Left cardiac atrium (tissue), 4 donors: ENCODE results near the gene PCGF6. TPM values are rescaled to one million over a fixed set of nuclear protein-coding genes. Genes with fewer than 3 reads are reported as not detected.
"Not testable (repeated sequence)": the region's sequence is repeated elsewhere in the genome, so short reads cannot be mapped to it uniquely, and the experiment has no call there.

ENCODE experiments used
- ATAC-seq, 2 donors: fragments of 200-7000 bp; cut with Tn5 transposase; one replicate each; pipeline ENCODE4 v1.9.1; 2020; ENCODE audit warnings: mild to moderate bottlenecking in 2 of 2, moderate library complexity in 2 of 2
- DNase-seq: peaks from one replicate; pipeline ENCODE4 v3.0.0-alpha.2; 2020
- intact Hi-C, 2 donors: fragments of 100-400 bp; cut with DNase I; formaldehyde crosslinking; loops; one replicate each; pipeline versions ENCODE4 v1.14.1 to v1.15.1; 2022 to 2023
- long read RNA-seq: library from polyadenylated mRNA; unstranded; transcript quantifications from one replicate; pipeline ENCODE4 v2.0.0, GENCODE V29; 2021
- total RNA-seq, 2 donors: library from RNA; stranded (reverse); fragmentation: NEBNext Ultra II Directional; extraction: Animal tissue kit (Norgen Biotek cat#: 25700); gene quantifications; one replicate each; pipeline ENCODE4 v1.2.1, GENCODE V29; 2021
- donor health status: DM: no; HTN: yes; CAD: no.
- donor health status: DM: no; HTN: yes; CAD: no; lungs with severe emphysema.
- donor health status: DM: yes; HTN: yes; CAD: no.
- donor health status: Dilated cardiomyopathy.

Gene PCGF6
- 1 to 10 TPM; 5.7 to 7.9 TPM for total RNA-seq
- long read RNA-seq, transcript PCGF6-202 (10 exons, 2,230 nt), result major isoform, 15 of 19 reads
- long read RNA-seq, partial matches to known transcripts, result 0 of 19 reads
- long read RNA-seq, other reads (novel, unspliced or antisense), result 2 of 19 reads

DNA sequence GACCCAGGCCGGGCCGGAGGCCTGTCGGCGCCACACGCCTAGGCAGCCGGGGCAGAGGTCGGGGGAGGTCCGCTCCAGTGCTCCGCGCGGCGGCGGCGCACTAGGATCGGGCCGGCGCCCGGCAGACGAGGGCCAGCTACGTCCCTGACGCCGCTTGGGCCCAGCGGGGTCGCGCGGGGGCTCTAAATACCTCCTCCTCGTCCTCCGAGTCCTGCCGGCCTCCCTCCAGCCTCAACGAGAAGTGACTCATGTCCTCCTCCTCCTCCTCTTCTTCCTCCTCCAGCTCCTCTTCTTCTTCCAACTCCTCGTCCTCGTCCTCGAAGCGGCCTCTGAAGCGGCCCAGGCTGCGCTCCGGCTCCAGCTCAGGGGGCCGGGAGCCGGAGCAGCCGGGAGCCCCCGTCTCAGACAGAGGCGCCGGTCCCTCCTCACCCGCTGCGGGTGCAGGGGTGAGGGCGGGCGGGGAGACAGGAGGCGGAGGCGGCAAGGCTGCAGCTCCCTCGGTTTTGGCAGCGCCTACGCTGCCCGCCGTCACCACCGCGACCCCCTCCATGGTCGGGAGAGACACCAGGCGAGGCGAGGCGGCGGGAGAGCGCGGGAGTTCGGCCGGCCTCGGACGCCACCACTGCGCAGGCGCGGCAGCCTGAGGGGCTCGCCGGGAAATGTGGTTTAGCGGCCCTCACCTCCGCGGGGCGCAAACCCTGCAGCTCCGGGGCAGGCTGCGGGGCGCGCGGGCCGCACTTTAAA is at the start of gene PCGF6:
PCGF6 (minus strand) TSS at position 624 of the 744 bp plus-strand sequence; CDS start at position 550, 74 bp downstream.
- DNase-seq (peak; percentile 87), ATAC-seq (peak; percentile 98)
- intact Hi-C loops, result no loop called here

- intact Hi-C loops, result no loop called here
- DNase-seq (no peak), ATAC-seq (no peak)
Measured at GRCh38 chr10:103397191-103397825, 46.4 kb upstream of the PCGF6 start.

DNA sequence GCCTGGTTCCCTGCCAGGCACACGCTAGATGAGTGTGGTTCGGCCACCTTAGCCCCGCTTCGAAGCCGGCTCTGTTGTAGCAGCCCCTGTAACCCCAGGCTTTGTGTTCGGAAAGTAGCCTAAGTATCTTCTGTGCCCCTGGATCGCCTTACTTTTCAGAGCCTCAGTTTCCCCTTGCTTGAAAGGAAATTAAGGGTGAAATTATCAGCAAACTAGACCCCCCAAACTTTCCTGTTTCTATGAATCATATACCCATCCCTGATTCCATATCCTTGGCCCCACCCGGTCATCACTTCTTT is 45.8 kb upstream of the PCGF6 start:
- intact Hi-C loops, result no loop called here
- DNase-seq, result no peak
- ATAC-seq, result no peak

DNA sequence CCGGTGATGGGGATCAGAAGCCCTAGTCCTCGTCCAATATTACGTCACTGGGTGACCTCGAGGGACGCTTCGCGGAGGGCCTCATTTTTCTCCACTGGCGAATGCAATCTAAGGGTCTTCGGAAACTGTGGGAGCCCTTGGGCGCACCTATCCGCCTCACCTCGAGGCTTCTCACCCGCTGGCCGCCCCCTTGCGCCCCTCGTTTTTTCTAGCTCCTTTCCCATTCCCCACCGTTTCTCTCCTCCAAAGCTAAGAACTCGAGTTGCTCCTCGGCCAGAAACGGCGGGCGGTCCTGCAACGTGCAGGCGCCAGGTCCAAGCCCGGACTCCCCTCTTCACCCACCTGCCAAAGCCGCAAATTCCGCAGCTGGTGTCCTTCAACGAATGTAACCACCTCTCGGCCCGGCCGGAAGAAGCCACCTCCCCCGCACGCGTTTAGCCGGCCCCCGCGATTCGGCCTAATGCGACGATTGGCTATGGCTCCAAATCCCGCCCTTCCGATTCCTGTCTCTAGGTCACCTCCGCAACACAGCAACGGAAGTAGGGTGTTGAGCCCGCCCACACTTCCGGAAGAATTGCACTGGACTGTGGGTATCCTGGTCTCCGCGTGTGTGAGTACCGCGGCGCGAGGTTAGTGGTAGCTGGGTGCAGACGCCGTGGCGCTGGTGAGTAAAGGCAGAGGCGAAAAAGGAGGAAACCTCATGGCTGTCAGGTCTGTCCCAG is 45.3 kb upstream of the PCGF6 start, which contains the start of the genes ATP5MK and PDCD11:
ATP5MK (minus strand) TSS at position 409 of the 722 bp plus-strand sequence. CDS start 4,018 bp downstream, outside the sequence.
PDCD11 (plus strand) TSS at position 560 of the 722 bp plus-strand sequence. CDS start 1,801 bp downstream, outside the sequence.
- intact Hi-C loops, result no loop called here
- peak; percentile 100 for ATAC-seq
- DNase-seq, result peak; percentile 98

DNA sequence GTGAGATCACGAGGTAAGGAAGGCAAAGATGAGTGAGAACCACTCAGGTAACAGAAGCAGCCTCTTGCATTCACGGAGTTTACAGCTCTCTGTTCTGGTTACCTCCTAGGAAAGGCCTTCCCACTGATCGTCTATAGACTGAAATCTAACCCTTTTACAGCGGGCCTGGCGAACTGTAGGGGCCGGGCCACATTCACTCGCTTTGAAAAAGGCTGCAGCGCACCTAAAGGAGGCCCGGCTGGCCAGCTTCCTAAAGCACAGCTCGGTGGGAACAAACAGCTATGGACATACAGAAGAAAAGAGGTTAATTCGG is 44.8 kb upstream of the PCGF6 start:
- no peak for DNase-seq
- intact Hi-C loops, result no loop called here
- peak; percentile 12 to 26 for ATAC-seq

DNA sequence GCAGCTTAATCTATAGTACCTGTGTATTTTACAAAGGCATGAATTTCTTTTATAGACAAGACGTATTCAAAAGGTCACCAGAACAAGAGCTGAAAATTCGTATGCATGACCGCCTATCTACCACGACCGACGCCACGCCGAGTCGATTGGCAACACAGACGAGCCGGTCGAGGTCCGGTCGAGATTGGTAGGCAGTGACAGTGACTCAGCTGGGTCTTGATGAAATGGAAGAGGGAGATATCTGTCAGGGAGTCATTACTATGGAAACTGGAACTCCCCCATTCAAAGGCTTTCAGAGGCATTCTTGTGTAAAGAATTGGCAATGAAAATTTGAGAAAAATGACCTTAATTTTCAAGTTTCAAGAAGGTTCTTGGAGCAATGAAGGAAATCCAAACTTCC is 43.2 kb upstream of the PCGF6 start:
- DNase-seq, result no peak
- intact Hi-C loops, result no loop called here

DNA sequence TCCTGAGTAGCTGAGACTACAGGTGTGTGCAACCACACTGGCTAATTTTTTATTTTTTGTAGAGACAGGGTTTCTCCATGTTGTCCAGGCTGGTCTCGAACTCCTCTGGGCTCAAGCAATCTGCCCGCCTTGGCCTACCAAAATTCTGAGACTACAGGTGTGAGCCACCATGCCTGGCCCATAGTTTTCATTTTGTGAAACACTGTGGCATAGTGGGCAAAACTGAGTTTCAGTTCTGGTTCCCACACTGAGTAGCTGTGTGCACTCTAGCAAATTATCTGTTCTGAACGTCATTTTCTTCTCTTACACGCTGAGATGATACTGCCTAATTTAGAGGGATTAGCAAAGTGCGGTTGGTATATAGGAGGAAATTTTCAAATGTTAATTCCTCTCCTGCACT is 31.8 kb upstream of the PCGF6 start:
- ATAC-seq (no peak), DNase-seq (no peak)
- intact Hi-C loops, result no loop called here

More for the DNA sequence above, 43.2 kb upstream of the PCGF6 start:
- ATAC-seq, result no peak

GRCh38 chr10:103374263-103374662 is 23.3 kb upstream of the PCGF6 start:
- no peak for ATAC-seq
- intact Hi-C loops, result no loop called here

DNA sequence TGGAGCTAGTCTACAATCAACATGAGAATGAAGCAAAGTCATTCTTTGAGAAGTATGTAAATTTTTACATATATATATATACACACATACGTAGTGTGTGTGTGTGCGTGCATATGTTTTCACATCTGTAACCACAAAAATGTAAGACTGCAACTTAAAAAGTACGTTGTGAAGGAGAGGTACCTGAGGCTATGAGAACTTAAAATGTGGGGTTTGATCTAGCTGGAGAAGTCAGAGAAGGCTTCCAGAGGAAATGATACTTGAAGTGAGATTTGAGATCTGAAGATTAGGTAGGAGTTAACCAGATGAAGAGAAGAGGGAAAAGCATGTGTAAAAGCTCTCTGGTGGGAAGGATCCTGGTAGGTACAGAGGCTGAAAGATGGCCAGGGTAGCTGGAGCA is 22.6 kb upstream of the PCGF6 start:
- intact Hi-C loops, result no loop called here
- ATAC-seq (no peak), DNase-seq (no peak)

More at GRCh38 chr10:103374263-103374662, 23.3 kb upstream of the PCGF6 start:
- DNase-seq, result no peak

DNA sequence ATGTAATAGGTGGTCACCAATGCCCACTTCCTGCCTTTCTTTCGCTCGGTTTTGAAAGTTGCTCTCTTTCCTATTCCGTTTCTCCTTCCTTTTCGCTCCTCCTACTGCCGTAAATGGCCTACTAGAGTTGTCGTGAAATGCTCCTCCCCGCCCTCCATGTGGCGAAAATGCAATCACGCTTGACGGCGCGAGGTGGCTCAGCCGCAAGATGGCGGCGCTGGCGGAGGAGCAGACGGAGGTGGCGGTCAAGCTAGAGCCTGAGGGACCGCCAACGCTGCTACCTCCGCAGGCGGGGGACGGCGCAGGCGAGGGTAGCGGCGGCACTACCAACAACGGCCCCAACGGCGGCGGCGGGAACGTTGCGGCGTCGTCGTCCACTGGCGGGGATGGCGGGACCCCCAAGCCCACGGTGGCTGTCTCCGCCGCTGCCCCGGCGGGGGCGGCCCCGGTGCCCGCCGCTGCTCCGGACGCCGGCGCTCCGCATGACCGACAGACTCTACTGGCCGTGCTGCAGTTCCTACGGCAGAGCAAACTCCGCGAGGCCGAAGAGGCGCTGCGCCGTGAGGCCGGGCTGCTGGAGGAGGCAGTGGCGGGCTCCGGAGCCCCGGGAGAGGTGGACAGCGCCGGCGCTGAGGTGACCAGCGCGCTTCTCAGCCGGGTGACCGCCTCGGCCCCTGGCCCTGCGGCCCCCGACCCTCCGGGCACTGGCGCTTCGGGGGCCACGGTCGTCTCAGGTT is 17.0 kb upstream of the PCGF6 start, which contains the start of gene TAF5:
TAF5 (plus strand) TSS at position 195 of the 737 bp plus-strand sequence; CDS start at position 209, 14 bp downstream.
- intact Hi-C loops, result no loop called here
- peak; percentile 92 for DNase-seq
- peak; percentile 91 to 93 for ATAC-seq

DNA sequence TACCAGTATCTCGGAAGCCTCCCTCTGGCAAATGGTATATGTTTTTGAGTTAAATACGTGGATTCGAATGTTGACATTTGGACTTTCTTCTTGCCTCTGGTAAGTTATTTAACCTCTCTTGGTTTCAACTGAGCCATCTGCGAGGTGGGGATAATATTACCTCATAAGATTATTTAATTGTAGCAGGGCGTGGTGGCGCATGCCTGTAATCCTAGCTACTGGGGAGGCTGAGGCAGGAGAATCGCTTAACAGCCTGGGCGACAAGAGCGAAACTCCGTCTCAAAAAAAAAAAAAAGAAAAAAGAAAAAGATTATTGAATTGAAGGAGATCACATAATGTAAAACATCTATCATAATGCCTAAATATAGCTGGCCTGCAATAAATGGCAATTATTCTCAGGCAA is 16.4 kb upstream of the PCGF6 start:
- no peak for ATAC-seq
- intact Hi-C loops, result no loop called here
- no peak for DNase-seq

GRCh38 chr10:103360791-103361190 is 9.9 kb upstream of the PCGF6 start:
- intact Hi-C loops, DNase-seq, ATAC-seq: not testable (repeated sequence)

GRCh38 chr10:103359493-103359892 is 8.6 kb upstream of the PCGF6 start:
- ATAC-seq, intact Hi-C loops, DNase-seq: not testable (repeated sequence)

DNA sequence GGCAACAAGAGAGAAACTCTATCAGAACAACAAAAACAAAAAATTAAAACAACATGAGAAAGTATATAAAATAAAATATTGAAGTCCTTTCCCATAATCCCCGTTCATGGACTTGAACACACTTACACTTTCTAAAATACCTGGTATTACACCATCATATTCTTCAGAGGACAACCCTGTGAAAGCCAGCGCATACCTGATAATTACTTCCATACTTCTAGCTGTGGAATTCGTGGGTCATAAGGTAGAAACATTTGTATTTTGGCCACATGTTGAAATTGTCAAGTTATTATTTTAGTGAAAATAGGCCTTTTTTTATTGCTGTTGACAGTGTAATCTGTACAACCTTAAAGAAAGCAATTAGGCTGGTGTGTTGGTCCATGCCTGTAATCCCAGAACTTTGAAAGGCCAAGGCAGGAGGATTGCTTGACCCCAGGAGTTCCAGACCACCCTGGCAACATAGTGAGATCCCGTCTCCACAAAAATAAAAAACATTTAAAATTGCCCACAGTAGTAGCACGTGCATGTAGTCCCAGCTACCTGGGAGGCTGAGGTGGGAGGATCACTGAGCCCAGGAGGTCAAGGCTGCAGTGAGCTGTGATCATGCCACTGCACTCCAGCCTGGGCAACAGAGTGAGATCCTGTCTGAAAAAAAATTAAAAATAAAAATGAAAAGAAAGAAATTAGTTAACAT is 5.1 kb upstream of the PCGF6 start:
- no peak for DNase-seq
- ATAC-seq, result no peak
- intact Hi-C loops, result no loop called here

GRCh38 chr10:103354567-103354966 is 3.6 kb upstream of the PCGF6 start:
- ATAC-seq, DNase-seq, intact Hi-C loops: not testable (repeated sequence)

- intact Hi-C loops, result no loop called here
- ATAC-seq (no peak), DNase-seq (no peak)
Measured at GRCh38 chr10:103353281-103353680, 2.3 kb upstream of the PCGF6 start.

GRCh38 chr10:103350175-103350516 is 794 bp downstream of the PCGF6 start:
- DNase-seq, result no peak
- intact Hi-C loops, result no loop called here
- no peak for ATAC-seq

GRCh38 chr10:103336370-103336769 is 14.6 kb downstream of the PCGF6 start:
- intact Hi-C loops, result no loop called here
- DNase-seq (no peak), ATAC-seq (no peak)

- DNase-seq, result no peak
- ATAC-seq, result no peak
- intact Hi-C loops, result no loop called here
Measured at GRCh38 chr10:103334567-103334966, 16.4 kb downstream of the PCGF6 start.
